Measurements from ENCODE around the gene CT45A9. TPM values are rescaled to one million over a fixed set of nuclear protein-coding genes. Genes with fewer than 3 reads are reported as not detected.
"Not testable (repeated sequence)": the region's sequence is repeated elsewhere in the genome, so short reads cannot be mapped to it uniquely, and the experiment has no call there.

The CT45A9 gene
- not detected for polyA plus RNA-seq (2013, experiment 1 of 2; ENCODE audit: insufficient read length)
- not detected for polyA plus RNA-seq (2013, experiment 2 of 2; ENCODE audit: insufficient read length)

- not testable (repeated sequence) for DNase-seq
Measured at GRCh38 chrX:135871712-135872111, at the start of gene CT45A9. Gene CT45A9, minus strand, starts transcription at chrX:135871812. Its CDS starts 3,751 bp downstream, at chrX:135868061.

GRCh38 chrX:135920516-135920915 is 48.9 kb upstream of the CT45A9 start:
- not testable (repeated sequence) for DNase-seq

GRCh38 chrX:135914404-135914803 is 42.8 kb upstream of the CT45A9 start:
- DNase-seq = no peak

- no peak for DNase-seq
Measured at GRCh38 chrX:135910251-135910650, 38.6 kb upstream of the CT45A9 start.

GRCh38 chrX:135893294-135893817 is 21.7 kb upstream of the CT45A9 start, which contains the start of the genes CT45A10 and SAGE1:
Gene CT45A10, minus strand, starts transcription at chrX:135893444. Its CDS starts 8,100 bp downstream, at chrX:135885344.
Gene SAGE1, plus strand, starts transcription at chrX:135893716. Its CDS starts 2,527 bp downstream, at chrX:135896243.
- DNase-seq = no peak

- no peak for DNase-seq
Measured at GRCh38 chrX:135892781-135893180, 21.2 kb upstream of the CT45A9 start.

GRCh38 chrX:135890087-135890585 is 18.5 kb upstream of the CT45A9 start:
- no peak for DNase-seq

- not testable (repeated sequence) for DNase-seq
Measured at GRCh38 chrX:135888976-135889375, 17.4 kb upstream of the CT45A9 start.

GRCh38 chrX:135888230-135888629 is 16.6 kb upstream of the CT45A9 start:
- not testable (repeated sequence) for DNase-seq

GRCh38 chrX:135882741-135883140 is 11.1 kb upstream of the CT45A9 start:
- DNase-seq = not testable (repeated sequence)

GRCh38 chrX:135854438-135854837 is 17.2 kb downstream of the CT45A9 start, which contains the start of gene CT45A8:
Gene CT45A8, minus strand, starts transcription at chrX:135854538. Its CDS starts 3,755 bp downstream, at chrX:135850783.
- not testable (repeated sequence) for DNase-seq

GRCh38 chrX:135837180-135837579 is 34.4 kb downstream of the CT45A9 start, which contains the start of gene CT45A7:
Gene CT45A7, minus strand, starts transcription at chrX:135837280. Its CDS starts 3,747 bp downstream, at chrX:135833533.
- not testable (repeated sequence) for DNase-seq

GRCh38 chrX:135819912-135820311 is 51.7 kb downstream of the CT45A9 start, which contains the start of gene CT45A2:
Gene CT45A2, minus strand, starts transcription at chrX:135820012. Its CDS starts 3,747 bp downstream, at chrX:135816265.
- not testable (repeated sequence) for DNase-seq
